GM12878 (cell line): ENCODE results near the gene IQGAP2. TPM values are rescaled to one million over a fixed set of nuclear protein-coding genes. Genes with fewer than 3 reads are reported as not detected.

Experiments
- ATAC-seq: fragments of 200-7000 bp; cut with Tn5 transposase; 3 replicates; pipeline ENCODE4 v1.9.1; 2020; ENCODE audit warnings: mild to moderate bottlenecking, moderate library complexity
- BruUV-seq: library from RNA; stranded (reverse); fragments of 400-500 nt; replicated peaks from 2 replicates; lab custom pipeline; 2021; lab: Mats Ljungman, UMichigan
- CTCF ChIA-PET: fragments of 300-600 bp; sonication (Branson Sonifier 250); formaldehyde crosslinking; extraction: SDS; loops from one replicate; lab custom pipeline; 2021; ENCODE audit warnings: inconsistent platforms; lab: Yijun Ruan, JAX
- POLR2A ChIA-PET: fragments of 350-600 bp; formaldehyde crosslinking; extraction: SDS; loops from one replicate; lab custom pipeline; 2021; ENCODE audit warnings: inconsistent platforms; lab: Charles Lee
- RAD21 ChIA-PET: fragments of 300-600 bp; sonication (Branson Sonifier 250); formaldehyde crosslinking; loops from one replicate; lab custom pipeline; 2023; ENCODE audit warnings: antibody characterized with exemption; ENCODE audit not compliant: unreplicated experiment; lab: Charles Lee
- SMC1A ChIA-PET: fragments of 300-600 bp; sonication (Branson Sonifier 250); formaldehyde crosslinking; loops from one replicate; lab custom pipeline; 2023; ENCODE audit not compliant: unreplicated experiment, uncharacterized antibody; lab: Charles Lee
- DNase-seq: peaks from one replicate; pipeline ENCODE4 v3.0.0-alpha.2; 2011; ENCODE audit warnings: low read depth, low spot score
- FAIRE-seq: peaks from 3 replicates; lab custom pipeline; 2011; peaks lifted over from hg19 to GRCh38; lab: Jason Lieb, UNC
- H2AFZ ChIP-seq: 2 replicates; pipeline ENCODE4 v1.6.0; 2011; ENCODE audit warnings: low read depth, low read length, control low read depth; ENCODE audit not compliant: control insufficient read depth
- H3K27ac ChIP-seq: 2 replicates; pipeline ENCODE4 v1.5.1; 2011; ENCODE audit warnings: control low read depth; ENCODE audit not compliant: control insufficient read depth, insufficient read depth
- H3K27me3 ChIP-seq, 2 experiments: replicated peaks in 1 of 2; 2 replicates each; pipeline versions ENCODE4 v1.6.0 to v1.6.1; 2011; ENCODE audit warnings: low read length in 1 of 2; ENCODE audit not compliant: control insufficient read depth in 2 of 2, insufficient read depth in 2 of 2
- H3K36me3 ChIP-seq, 2 experiments: 2 replicates each; pipeline ENCODE4 v1.5.1; 2011; ENCODE audit warnings: low read length in 1 of 2; ENCODE audit not compliant: control insufficient read depth in 2 of 2, insufficient read depth in 2 of 2
- H3K4me1 ChIP-seq: 2 replicates; pipeline ENCODE4 v1.6.1; 2011; ENCODE audit warnings: mild to moderate bottlenecking, low read length, moderate library complexity, mixed read lengths; ENCODE audit not compliant: control insufficient read depth, insufficient read depth
- H3K4me2 ChIP-seq: 2 replicates; pipeline ENCODE4 v1.6.0; 2011; ENCODE audit warnings: control low read depth; ENCODE audit not compliant: control insufficient read depth, insufficient read depth
- H3K4me3 ChIP-seq: fragments of 200-600 bp; sonication (generic); 2 replicates; pipeline ENCODE4 v1.5.1; 2016
- H3K79me2 ChIP-seq: 2 replicates; pipeline ENCODE4 v1.6.0; 2011; ENCODE audit warnings: low read length; ENCODE audit not compliant: control insufficient read depth, insufficient read depth
- H3K9ac ChIP-seq: 2 replicates; pipeline ENCODE4 v1.8.0; 2011; ENCODE audit warnings: low read length, control low read depth, mixed read lengths; ENCODE audit not compliant: control insufficient read depth, insufficient read depth
- H3K9me3 ChIP-seq: replicated peaks from 3 replicates; pipeline ENCODE4 v1.5.1; 2011; ENCODE audit warnings: mild to moderate bottlenecking, low read length; ENCODE audit not compliant: control insufficient read depth, insufficient read depth
- H4K20me1 ChIP-seq: 2 replicates; pipeline ENCODE4 v1.6.0; 2011; ENCODE audit not compliant: control insufficient read depth, insufficient read depth
- ATF7 ChIP-seq: fragments of 450-650 bp; IDR thresholded peaks from 2 replicates; pipeline ENCODE4 v1.6.1; 2016; ENCODE audit warnings: low read depth, mild to moderate bottlenecking
- BMI1 ChIP-seq: fragments of 450-650 bp; IDR thresholded peaks from 2 replicates; pipeline ENCODE4 v1.6.1; 2016; ENCODE audit warnings: mild to moderate bottlenecking, moderate library complexity, borderline replicate concordance
- CBFB ChIP-seq: IDR thresholded peaks from 2 replicates; pipeline ENCODE4 v1.6.1; 2016; ENCODE audit warnings: antibody characterized with exemption, low read depth
- EZH2 ChIP-seq: IDR thresholded peaks from 2 replicates; pipeline ENCODE4 v1.6.1; 2012; ENCODE audit warnings: low read depth, mild to moderate bottlenecking, control low read depth, inconsistent platforms, low read length, borderline replicate concordance; ENCODE audit not compliant: control insufficient read depth
- JUND ChIP-seq: IDR thresholded peaks from 2 replicates; pipeline ENCODE4 v1.6.1; 2012; ENCODE audit warnings: low read depth, mild to moderate bottlenecking, low read length, improper control_type of control experiment, moderate library complexity
- MXI1 ChIP-seq: fragments of 150-350 bp; IDR thresholded peaks from 2 replicates; pipeline ENCODE4 v1.6.1; 2011; ENCODE audit warnings: low read depth, mild to moderate bottlenecking, inconsistent platforms, low read length, improper control_type of control experiment
- NBN ChIP-seq: fragments of 450-650 bp; IDR thresholded peaks from 2 replicates; pipeline ENCODE4 v1.6.1; 2016
- NFIC ChIP-seq: IDR thresholded peaks from 2 replicates; pipeline ENCODE4 v1.6.1; 2012; ENCODE audit warnings: low read depth, mild to moderate bottlenecking, inconsistent platforms, low read length, moderate library complexity
- PKNOX1 ChIP-seq: fragments of 450-650 bp; IDR thresholded peaks from 2 replicates; pipeline ENCODE4 v1.6.1; 2016; ENCODE audit warnings: mild to moderate bottlenecking
- ZNF24 ChIP-seq: fragments of 450-650 bp; IDR thresholded peaks from 2 replicates; pipeline ENCODE4 v1.6.1; 2017; ENCODE audit warnings: antibody characterized with exemption, mild to moderate bottlenecking
- ZNF274 ChIP-seq: IDR thresholded peaks from one replicate; pipeline ENCODE4 v1.8.0; 2011; ENCODE audit not compliant: insufficient read length, insufficient read depth
- ZNF384 ChIP-seq: IDR thresholded peaks from 2 replicates; pipeline ENCODE4 v1.6.1; 2012; ENCODE audit warnings: low read depth, mild to moderate bottlenecking, low read length, improper control_type of control experiment, borderline replicate concordance
- WGBS: methylation state at CpG from one replicate; pipeline ENCODE4 v1.1.6; 2016; ENCODE audit warnings: low lambda C conversion rate; ENCODE audit not compliant: insufficient replicate concordance, insufficient coverage; ENCODE audit errors: missing lambda C conversion rate; 5-methylcytosine and 5-hydroxymethylcytosine counted together
- in situ Hi-C: fragments of 300-500 bp; cut with MboI; formaldehyde crosslinking; loops from 9 replicates; pipeline ENCODE4 v1.14.3; 2018; ENCODE audit warnings: mixed read lengths
- intact Hi-C: fragments of 100-400 bp; cut with micrococcal nuclease; formaldehyde crosslinking; loops from one replicate; pipeline ENCODE4 v1.14.2; 2022; ENCODE audit not compliant: unreplicated experiment
- polyA plus RNA-seq, 11 experiments: library from polyadenylated mRNA; depleted of rRNA in 4 of 11; unstranded in 6 of 11; stranded (reverse) in 5 of 11; fragments of >200 nt; fragmentation: Nextera tagmentation in 4 of 11; fragmentation: Illumina TruSeq in 1 of 11; extraction: Ambion mirVana in 4 of 11; extraction: Trizol in 1 of 11; gene quantifications; 1 replicate in 1 of 11; 2 replicates in 10 of 11; pipeline versions ENCODE4 v1.2.1 to v1.2.3, GENCODE V29; 2011 to 2016; ENCODE audit warnings: inconsistent platforms in 2 of 11, missing spikeins in 2 of 11, low read depth in 1 of 11
- total RNA-seq, 4 experiments: library from RNA; depleted of rRNA in 3 of 4; stranded (reverse); fragments of >200 nt in 3 of 4; fragmentation: Illumina TruSeq in 1 of 4; extraction: Trizol in 1 of 4; gene quantifications; 2 replicates each; pipeline versions ENCODE4 v1.2.1 to v1.2.3, GENCODE V29; 2013 to 2021

The IQGAP2 gene
- total and polyA plus RNA-seq, 10 of the 15 experiments (the other 5 are each of a cell fraction or from before 2014, with no cell fraction given), result 14.5 to 41.4 (median 21.8) TPM

GRCh38 chr5:76449606-76450005 lies 46.5 kb downstream of the IQGAP2 start (continued):
- TF ChIP-seq ZNF24 (no peak), ZNF274 (no peak), ZNF384 (no peak), JUND (no peak), EZH2 (no peak), ATF7 (no peak), NFIC (no peak), PKNOX1 (no peak)

DNA sequence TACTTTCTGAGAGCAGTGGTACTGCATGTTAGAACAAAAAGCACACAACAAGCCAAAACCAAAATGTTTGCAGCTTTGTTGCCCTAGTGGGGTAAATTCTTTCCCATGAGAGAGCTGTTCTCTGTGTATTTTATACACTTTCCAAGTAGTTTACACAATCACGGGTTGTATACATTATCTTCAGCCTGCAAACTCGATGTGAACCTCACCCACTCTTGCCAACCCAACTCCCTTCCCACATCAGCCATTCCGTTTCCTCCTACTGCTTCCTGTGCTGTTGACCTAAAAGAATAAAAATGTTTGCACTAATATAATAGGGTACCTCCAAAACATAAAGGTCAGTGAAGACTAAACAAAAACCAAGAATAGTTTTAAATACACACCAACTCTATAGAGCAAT lies 47.0 kb downstream of the IQGAP2 start:
- Histone ChIP-seq H3K4me1 (no peaks in the 10 kb centered on the region), H3K27me3 (no peaks in the 10 kb centered on the region), H2AFZ (no peak overlapping the region), H3K27ac (no peak overlapping the region), H3K9ac (no peak overlapping the region), H3K4me2 (no peak overlapping the region), H3K79me2 (no peaks in the 10 kb centered on the region), H3K36me3 (no peaks in the 10 kb centered on the region), H4K20me1 (no peaks in the 10 kb centered on the region), H3K9me3 (no peaks in the 10 kb centered on the region), H3K4me3 (no peak overlapping the region)
- POLR2A ChIA-PET, result no interaction called here
- SMC1A ChIA-PET, result interaction anchor here (1.3 kb wide), 1 partner anchor 44 kb away, joined by 7 read pairs; no protein-coding TSS in a partner anchor
- in situ Hi-C loops, result no loop called here
- no peak for FAIRE-seq
- intact Hi-C loops, result no loop called here
- DNase-seq, result no peak
- no peak for TF ChIP-seq NBN
- no peak for TF ChIP-seq CBFB
- TF ChIP-seq BMI1, result no peak
- no peak for TF ChIP-seq MXI1
- WGBS, result 32% methylated on average over 3 of the region's 3 CpGs
- BruUV-seq, result no TSS peak
- CTCF ChIA-PET, result interaction anchor here (1.3 kb wide), 2 partner anchors 10 to 46 kb away, joined by 3 read pairs; partner anchors contain the start of gene IQGAP2
- RAD21 ChIA-PET, result no interaction called here
- ATAC-seq, result no peak
